ENCODE measurements around the gene REPS2. TPM values are rescaled to one million over a fixed set of nuclear protein-coding genes. Genes with fewer than 3 reads are reported as not detected.
"Not testable (repeated sequence)": the region's sequence is repeated elsewhere in the genome, so short reads cannot be mapped to it uniquely, and the experiment has no call there.

REPS2 gene
- total RNA-seq, 1 experiment from 2014 or later: 0.15 TPM

DNA sequence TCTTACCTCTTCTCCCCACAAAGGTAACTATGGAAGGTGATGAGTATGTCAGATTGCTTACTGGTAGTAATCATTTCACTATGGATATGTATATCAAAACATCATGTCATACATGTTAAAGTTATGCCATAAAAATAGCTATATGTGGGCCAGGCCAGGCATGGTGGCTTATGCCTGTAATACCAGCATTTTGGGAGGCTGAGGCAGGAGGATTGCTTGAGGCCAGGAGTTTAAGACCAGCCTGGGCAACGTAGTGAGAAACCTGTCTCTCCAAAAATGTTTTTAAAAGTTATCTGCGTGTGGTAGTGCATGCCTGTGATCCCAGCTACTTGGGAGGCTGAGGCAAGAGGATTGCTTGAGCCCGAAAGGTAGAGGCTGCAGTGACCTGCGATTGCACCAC lies 16.2 kb downstream of the REPS2 start:
- DNase-seq (ENCODE audit: extremely low read depth, low read depth): not testable (repeated sequence)

DNA sequence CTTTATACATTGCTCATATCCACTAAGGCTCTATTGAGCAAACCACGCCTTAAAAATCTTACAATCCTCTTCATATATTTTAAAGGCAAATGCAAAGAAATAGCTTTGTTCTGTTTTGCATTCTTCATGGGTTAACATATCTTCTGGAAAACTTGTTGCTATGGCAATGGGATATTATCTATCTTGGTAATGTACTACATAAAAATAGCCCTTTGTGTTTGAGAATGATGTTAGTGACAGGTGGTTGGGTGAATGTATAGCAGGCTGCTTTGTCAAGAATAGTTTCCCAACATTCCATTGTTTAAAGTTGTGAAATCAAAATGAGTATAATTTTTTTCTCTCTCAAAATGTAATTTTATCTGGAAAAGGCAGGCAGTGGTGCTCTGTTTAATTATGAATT lies 16.8 kb downstream of the REPS2 start:
- no peak for DNase-seq (ENCODE audit: extremely low read depth, low read depth)

DNA sequence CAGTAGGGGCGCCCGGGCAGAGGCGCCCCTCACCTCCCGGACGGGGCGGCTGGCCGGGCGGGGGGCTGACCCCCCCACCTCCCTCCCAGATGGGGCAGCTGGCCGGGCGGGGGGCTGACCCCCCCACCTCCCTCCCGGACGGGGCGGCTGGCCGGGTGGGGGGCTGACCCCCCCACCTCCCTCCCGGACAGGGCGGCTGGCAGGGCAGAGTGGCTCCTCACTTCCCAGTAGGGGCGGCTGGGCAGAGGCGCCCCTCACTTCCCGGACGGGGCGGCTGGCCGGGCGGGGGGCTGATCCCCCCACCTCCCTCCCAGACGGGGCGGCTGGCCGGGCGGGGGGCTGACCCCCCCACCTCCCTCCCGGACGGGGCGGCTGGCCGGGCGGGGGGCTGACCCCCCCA lies 18.5 kb downstream of the REPS2 start:
- not testable (repeated sequence) for DNase-seq (ENCODE audit: extremely low read depth, low read depth)

- no peak for DNase-seq (ENCODE audit: extremely low read depth, low read depth)
These were observed 20.4 kb downstream of the REPS2 start for GRCh38 chrX:16966752-16967448.

DNA sequence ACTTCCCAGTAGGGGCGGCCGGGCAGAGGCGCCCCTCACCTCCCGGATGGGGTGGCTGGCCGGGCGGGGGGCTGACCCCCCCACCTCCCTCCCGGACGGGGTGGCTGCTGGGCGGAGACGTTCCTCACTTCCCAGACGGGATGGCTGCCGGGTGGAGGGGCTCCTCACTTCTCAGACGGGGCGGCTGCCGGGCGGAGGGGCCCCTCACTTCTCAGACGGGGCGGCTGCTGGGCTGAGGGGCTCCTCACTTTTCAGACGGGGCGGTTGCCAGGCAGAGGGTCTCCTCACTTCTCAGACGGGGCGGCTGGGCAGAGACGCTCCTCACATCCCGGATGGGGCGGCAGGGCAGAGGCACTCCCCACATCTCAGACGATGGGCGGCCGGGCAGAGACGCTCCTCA lies 22.3 kb downstream of the REPS2 start:
- not testable (repeated sequence) for DNase-seq (ENCODE audit: extremely low read depth, low read depth)

DNA sequence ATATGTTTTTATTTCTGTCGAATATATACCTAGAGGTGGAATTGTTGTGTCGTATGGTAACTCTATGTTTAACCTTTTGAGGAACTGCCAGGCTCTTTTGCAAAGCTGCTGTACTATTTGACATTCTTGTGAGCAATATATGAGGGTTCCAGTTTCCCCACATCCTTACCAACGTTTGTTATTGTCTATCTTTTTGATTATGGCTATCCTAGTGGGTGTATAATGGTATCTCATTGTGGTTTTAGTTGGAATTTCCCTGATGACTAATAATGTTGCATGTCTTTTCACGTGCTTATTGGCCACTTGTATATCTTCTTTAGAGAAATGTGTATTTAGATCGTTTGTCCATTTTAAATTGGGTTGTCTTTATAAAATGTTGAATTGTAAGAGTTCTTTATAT lies 24.5 kb downstream of the REPS2 start:
- no peak for DNase-seq (ENCODE audit: extremely low read depth, low read depth)

GRCh38 chrX:16971694-16972093 lies 25.2 kb downstream of the REPS2 start:
- DNase-seq (ENCODE audit: extremely low read depth, low read depth): no peak

DNA sequence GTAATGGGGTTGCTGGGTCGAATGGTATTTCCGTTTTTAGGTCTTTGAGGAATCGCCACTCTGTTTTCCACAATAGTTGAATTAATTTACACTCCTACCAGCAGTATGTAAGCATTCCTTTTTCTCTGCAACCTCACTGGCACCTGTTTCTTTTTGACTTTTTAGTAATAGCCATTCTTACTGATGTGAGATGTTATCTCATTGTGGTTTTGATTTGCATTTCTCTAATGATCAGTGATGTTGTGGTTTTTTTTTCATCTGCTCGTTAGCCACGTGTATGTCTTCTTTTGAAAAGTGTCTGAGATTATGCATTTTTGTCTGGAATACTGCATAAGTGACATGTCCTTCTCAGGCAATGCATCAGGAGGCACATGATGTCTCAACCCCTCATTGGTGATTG lies 28.8 kb downstream of the REPS2 start:
- DNase-seq (ENCODE audit: extremely low read depth, low read depth): no peak

- DNase-seq (ENCODE audit: extremely low read depth, low read depth): no peak
These were observed 31.3 kb downstream of the REPS2 start for GRCh38 chrX:16977771-16978170.

DNA sequence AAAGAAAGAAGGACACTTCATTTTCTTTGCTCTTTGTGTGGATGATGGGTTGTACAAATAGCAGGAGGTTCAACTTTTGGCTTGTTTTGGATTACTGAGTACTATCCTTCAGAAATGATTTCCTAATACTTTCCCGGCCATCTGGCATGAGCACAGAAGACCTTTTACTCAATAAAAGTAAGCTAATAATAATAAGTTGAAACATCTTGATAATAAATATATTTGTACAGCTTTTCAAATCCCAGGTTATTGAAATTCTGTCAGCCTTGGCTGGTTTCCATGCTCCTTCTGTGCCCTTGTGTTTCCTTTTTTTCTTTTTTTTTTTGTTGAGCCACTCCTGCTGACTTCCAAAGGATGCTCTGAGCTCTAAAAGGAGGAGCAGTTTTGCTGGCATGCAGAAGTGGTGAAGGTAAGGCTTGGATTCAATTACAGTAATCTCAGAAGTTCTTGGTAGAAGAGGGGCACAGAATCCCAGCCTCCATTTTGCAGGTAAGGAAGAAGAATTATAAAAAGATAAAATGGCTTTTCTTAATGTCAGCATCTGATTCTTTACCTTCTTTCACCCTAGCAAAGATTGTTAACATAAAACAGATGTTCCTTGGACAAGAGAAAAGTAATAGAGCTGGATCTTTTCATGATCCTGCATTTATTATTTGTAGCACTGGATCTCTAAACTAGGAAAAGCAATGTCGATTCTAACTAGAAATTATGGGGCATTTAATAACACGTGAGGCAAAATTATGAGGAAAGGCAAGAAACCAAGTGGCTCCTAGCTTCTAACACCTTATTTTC lies 31.9 kb downstream of the REPS2 start:
- DNase-seq (ENCODE audit: extremely low read depth, low read depth): no peak

- no peak for DNase-seq (ENCODE audit: extremely low read depth, low read depth)
These were observed 32.8 kb downstream of the REPS2 start for GRCh38 chrX:16979226-16979625.

- no peak for DNase-seq (ENCODE audit: extremely low read depth, low read depth)
These were observed 34.8 kb downstream of the REPS2 start for GRCh38 chrX:16981209-16981608.

GRCh38 chrX:16981980-16982379 lies 35.5 kb downstream of the REPS2 start:
- no peak for DNase-seq (ENCODE audit: extremely low read depth, low read depth)

DNA sequence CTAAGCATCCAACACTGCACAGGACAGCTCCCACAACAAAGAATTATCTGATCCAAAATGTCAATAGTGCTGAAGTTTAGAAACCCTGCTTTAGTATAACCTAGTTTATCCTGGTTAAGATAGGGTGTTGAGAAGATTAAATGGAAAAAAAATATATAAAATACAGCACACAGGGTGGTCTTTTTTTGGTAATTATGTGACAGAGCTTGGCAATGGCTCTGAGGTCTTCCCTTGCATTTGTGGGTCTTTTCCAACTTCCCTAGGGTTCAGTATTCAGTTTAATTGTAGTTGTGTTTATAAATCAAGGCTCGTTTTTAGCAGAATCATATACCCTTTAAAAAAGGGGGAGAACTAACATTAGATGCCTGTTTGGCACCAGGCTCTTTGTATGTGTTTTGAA lies 36.6 kb downstream of the REPS2 start:
- DNase-seq (ENCODE audit: extremely low read depth, low read depth): no peak

DNA sequence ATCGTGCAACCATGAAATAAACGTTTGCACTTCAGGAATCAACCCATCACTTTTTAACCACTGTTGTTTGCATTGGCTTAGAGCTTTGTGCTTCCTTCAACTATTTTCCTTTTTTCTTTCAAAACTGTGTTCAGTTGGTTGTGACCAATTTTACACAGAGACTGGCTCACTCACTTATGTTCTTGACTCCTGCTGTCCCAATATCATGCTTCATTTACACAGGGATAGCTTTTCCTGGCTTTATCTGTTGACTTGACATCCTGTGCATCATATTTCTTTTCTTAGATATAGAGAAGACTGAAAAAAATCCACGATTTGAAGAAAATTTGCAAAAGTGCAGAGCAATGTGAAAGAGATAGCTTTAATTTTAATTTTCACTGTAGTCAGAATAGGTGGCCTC lies 38.8 kb downstream of the REPS2 start:
- DNase-seq (ENCODE audit: extremely low read depth, low read depth): no peak

DNA sequence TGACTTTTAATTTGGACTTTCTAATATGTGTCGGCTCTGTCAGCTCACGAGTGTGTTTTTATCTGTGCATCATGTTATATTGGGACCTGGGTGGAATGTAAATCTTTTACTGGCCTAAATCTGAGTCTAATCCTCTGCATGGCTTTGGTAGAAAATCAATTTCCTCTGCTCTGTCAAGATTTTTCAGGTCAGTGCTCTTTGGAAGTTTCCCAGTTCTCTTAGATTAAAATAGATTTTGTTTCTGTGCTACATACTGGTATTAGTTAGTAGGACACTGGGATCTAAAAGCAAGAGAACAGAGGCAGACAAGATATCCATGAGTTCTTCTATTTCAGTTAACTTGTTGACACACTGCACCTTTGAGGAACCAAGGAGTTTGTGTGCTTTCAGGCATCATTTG lies 39.7 kb downstream of the REPS2 start:
- DNase-seq (ENCODE audit: extremely low read depth, low read depth): no peak

DNA sequence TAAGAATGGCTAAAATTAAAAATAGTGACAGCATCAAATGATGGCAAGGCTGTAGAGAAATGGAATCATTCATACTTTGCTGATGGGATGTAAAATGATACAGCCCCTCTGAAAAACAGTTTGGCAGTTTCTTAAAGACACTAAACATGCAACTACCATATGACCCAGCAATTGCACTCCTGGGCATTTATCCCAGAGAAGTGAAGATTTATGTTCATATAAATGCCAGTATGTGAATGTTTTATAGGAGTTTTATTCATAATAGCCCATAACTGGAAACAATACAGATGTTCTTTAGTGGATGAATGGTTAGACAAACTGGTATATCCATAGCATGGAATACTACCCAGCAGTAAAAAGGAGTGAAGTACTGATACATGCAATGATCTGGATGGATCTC lies 43.3 kb downstream of the REPS2 start:
- no peak for DNase-seq (ENCODE audit: extremely low read depth, low read depth)

GRCh38 chrX:16990839-16991238 lies 44.4 kb downstream of the REPS2 start:
- DNase-seq (ENCODE audit: extremely low read depth, low read depth): no peak

- DNase-seq (ENCODE audit: extremely low read depth, low read depth): no peak
These were observed 46.0 kb downstream of the REPS2 start for GRCh38 chrX:16992445-16992844.

DNA sequence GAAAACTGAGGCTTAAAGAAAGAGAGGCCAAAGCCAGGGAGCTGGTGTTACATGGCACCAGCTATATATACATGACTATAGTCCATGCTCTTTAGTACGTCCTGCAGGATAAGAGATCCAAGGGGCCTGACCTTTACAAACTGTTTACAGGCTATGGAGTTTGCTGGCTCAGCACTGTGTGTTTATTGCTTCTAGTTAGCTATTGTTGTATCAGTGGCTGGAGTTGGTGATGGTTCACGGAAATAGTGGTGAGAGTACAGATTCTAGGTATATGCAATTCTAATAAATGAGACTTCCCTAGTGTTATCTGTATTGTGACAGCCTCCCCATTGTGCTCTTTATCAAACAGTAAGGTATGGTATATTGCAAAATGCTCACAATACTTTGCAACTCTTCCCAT lies 46.5 kb downstream of the REPS2 start:
- no peak for DNase-seq (ENCODE audit: extremely low read depth, low read depth)

DNA sequence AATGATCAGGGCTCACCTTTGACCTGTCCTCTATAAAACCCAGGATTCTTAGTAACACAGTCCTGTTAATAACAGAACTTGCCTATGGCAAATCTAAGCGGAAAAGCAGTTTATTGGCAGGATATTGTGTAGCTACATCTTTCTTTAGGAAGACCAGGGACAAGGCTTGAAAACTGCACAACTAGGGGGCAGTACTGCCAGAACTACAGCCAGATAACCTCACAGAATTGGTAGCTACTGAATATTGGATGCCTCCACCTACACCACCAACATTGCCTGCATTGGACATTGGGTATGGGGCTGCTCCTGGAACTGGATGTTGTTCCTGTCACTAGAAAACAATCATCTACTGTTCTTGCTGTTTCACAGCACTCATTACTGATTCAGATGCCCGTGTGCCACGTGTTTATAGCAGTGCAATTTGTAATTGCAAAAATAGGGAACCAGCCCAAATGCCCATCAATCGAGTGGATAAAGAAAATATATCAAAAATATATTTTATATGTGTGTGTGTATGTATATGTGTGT lies 47.4 kb downstream of the REPS2 start:
- DNase-seq (ENCODE audit: extremely low read depth, low read depth): no peak

DNA sequence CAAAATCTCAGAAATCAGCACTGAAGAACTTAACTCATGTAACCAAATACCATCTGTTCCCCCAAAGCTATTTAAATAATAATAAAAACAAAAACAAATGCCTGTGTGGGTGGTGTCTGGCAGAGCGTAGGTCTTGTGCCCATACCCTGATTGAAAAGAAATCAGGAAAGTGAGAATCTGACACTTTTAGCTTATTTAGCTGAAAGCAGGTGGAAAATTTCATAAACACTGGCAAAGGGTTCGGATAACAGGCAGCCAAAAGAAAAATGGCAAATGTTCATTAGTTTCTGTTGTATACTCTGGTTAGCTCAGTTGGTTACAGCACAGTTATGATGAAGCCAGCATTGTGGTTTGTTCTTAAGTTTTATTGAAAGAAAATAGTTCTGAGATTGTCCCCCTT lies 48.3 kb downstream of the REPS2 start:
- no peak for DNase-seq (ENCODE audit: extremely low read depth, low read depth)

Measured in NCI-H460 (cell line).